GM21381 (cell line): Measurements from ENCODE around the gene DAB1.

Experiments used
- ATAC-seq: cut with Tn5 transposase; IDR thresholded peaks from one replicate; pipeline ENCODE4 v1.9.1; 2021; ENCODE audit warnings: mild to moderate bottlenecking, moderate library complexity; ENCODE audit not compliant: unreplicated experiment

Gene DAB1

GRCh38 chr1:57418971-57419370 is 4.9 kb downstream of the DAB1 start:
- no peak for ATAC-seq

- no peak for ATAC-seq
These were observed 12.6 kb downstream of the DAB1 start for GRCh38 chr1:57411262-57411661.

DNA sequence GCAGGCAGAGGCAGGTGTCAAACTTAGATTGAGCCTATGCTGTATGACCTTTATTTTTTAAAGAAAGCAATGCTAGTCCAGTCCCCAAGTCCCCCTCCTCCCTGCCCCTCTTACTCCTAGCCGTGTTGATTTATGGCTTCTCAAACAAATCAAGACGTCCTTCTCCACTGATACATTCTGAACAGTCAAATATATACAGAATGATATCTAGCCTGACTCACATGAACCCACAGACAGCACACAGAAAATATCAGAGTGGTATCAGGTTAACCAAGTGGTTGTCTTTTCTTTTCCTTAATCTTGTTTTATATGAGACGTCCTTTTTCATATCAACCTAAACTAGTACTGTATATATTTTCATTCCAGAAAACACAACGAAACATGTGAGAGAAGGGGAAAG is 13.4 kb downstream of the DAB1 start:
- no peak for ATAC-seq

- ATAC-seq = no peak
These were observed 15.9 kb downstream of the DAB1 start for GRCh38 chr1:57407928-57408327.

- ATAC-seq = no peak
These were observed 17.4 kb downstream of the DAB1 start for GRCh38 chr1:57406428-57406970.

DNA sequence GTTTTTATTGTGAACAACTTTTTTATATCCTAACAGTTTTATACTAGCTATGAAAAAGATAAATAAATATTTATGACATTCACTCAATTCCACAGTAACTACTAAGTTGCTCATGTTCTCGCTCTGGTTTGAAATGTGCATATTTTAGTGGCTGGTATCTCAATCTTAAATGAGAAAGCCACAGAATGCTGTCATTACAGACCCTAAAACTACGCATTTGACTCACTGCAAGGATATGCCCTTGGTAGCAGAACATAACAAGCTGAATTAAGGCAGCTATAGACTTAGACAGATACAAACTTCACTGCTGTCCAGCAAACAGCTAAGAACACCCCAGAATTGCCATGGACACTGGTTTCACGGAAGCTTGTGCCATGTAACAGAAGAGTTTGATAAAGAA is 19.0 kb downstream of the DAB1 start:
- no peak for ATAC-seq

DNA sequence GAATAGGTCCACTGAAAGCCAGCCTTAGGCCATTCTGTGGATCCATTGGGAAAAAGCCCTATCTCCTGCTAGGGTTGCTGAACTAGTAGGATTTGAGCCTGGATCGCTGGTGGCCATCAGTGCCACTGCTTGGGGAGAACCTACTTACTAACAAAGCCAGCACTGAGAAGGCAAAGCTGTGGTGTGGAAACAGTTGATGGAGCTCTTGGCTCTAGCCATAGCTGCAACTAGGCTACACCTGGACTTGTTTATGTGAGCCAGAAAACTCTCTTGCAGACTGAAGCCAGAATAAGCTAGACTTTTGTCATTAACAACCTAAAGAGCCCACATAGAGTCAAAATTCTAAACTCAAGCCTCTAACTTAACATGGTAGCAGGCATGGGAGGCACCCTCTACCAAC is 20.7 kb downstream of the DAB1 start:
- ATAC-seq = no peak

GRCh38 chr1:57401671-57402070 is 22.2 kb downstream of the DAB1 start:
- ATAC-seq = no peak

GRCh38 chr1:57400048-57400447 is 23.8 kb downstream of the DAB1 start:
- ATAC-seq = no peak

DNA sequence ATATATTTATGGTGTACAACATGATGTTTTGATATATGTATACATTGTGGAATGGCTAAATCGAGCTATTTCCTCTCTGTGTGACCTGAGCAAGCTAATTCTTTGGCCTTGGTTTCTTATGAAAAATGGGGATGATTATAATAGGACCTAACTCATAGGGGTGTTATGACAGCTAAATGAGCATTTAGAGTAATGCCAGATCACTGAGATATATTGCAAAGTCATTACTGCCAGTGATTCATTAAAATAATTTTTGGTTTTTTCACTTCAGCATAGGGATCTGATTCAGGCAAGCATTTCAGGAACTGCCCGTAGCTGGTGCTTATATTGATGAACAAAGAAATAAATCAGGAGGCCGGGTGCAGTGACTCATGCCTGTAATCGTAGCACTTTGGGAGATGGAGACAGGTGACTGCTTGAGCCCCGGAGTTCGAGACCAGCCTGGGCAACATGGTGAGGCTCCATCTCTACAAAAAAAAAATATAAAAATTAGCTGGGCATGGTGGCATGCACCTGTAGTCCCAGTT is 30.7 kb downstream of the DAB1 start:
- ATAC-seq = no peak

DNA sequence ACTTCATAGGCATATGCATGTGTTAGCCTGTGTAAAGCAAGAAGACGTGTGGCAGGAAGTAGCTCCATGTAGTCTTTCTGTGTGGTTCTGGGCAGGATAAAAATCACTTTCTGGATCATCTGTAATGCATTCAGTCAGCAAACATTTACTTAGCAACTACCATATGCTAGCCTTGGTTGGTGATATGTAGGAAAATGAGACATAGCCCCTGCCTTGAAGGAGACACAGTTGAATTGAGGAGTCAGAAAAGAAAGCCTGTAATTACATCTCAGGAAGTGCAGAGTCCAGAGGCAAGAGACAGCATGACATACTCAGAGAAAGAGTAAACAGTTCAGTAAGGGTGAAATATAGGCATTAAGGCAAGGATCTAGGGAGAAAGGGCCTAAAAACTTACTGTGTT is 38.5 kb downstream of the DAB1 start:
- no peak for ATAC-seq

- ATAC-seq = no peak
These were observed 39.0 kb downstream of the DAB1 start for GRCh38 chr1:57384901-57385300.

- no peak for ATAC-seq
These were observed 39.6 kb downstream of the DAB1 start for GRCh38 chr1:57384284-57384683.

DNA sequence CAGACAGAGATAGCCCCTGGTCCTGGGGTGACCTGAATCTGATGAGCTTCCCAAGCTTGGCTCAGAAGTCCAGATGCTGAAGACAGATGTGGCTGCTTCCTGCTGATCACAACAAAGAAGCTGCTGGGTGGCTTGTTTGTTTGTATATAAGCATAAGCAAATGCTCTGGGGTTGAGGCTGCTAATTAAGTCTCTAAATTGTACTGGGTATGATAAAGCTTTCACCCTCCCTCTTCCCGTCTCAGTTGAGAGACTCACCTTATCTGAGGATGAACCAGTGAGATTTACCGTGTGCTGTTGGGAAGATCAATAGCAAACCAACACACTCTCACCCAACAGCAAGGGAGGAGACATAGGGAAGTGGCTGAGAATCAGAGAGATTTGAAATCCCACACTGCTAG is 42.0 kb downstream of the DAB1 start:
- no peak for ATAC-seq

- ATAC-seq = no peak
These were observed 42.4 kb downstream of the DAB1 start for GRCh38 chr1:57381426-57381825.

- ATAC-seq = no peak
These were observed 42.9 kb downstream of the DAB1 start for GRCh38 chr1:57380923-57381322.

- ATAC-seq = no peak
These were observed 45.3 kb downstream of the DAB1 start for GRCh38 chr1:57378534-57378933.

DNA sequence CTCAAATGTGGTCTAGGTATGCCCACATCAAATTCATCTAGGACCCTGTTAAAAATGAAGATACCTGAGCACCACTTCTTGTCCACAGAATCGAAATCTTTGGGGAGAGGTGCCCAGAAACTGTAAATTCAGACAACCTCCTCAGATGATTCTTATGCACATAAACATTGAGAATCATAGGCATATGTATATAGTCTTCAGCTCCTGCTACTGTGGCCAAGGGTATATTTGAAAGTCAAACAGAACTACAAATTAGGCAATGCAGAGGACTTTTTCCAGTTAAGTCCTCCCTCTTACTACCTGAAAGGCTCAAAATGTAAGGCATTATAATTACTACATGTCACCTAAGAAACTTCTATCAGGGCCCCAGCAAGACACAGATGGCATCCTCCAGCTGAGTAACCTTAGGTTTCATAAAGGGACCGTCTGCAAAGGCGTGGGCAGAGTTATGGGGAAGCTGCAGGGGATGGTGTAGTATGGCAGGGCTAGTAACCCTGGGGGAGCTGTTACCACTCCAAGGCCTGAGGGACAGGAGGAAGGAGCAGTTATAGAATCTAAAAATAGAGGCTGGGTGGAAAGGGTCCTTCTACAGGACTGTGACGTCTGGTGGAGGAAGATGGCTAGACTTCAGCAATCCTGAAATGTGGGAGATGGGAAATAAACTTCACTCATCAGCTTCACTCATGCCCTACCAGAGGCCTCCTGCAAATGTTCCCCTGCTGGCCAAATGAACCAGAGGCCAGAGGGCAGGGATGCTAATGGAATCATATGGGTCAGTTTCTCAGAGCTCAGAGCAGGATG is 46.3 kb downstream of the DAB1 start:
- no peak for ATAC-seq

DNA sequence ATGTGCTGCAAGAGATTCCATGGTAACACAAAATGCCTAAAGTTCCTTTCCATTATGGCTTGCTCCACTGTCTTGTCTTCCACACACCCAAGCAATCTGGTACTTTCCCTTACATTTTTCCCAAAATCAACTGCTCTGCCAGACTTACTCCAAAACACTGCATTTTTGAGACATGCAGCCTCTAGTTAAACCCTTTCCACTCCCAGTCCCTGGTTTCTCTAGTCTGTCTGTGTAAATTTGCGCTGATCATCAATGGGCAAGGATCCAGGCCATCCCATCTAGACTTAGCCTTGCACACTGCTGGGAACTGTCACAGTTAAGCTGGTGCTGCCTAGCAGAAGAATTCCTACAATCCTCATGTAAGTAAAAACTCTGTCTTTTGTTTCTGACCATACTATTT is 47.8 kb downstream of the DAB1 start:
- no peak for ATAC-seq

GRCh38 chr1:57369889-57370288 is 54.0 kb downstream of the DAB1 start:
- no peak for ATAC-seq

DNA sequence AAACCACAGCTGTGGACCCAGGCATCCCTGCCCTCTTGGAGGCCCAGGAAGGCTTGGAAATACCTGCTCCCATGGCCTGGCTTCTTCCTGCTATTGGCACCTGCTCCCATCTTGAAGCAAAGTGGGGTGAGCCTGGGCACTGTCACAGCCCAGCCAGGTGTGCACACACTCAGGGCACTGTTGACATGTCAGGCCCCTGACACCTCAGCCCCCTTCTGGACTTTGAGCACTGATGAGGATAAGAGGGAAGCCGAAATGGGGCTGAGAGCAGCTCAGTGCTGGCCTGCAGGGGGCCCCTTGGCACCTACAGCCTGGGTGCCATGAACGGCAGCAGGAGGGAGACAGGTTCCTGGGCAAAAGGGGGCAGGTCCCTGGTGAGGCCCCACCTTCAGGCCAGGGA is 55.9 kb downstream of the DAB1 start:
- ATAC-seq = no peak

- ATAC-seq = no peak
These were observed 60.2 kb downstream of the DAB1 start for GRCh38 chr1:57363643-57364042.

DNA sequence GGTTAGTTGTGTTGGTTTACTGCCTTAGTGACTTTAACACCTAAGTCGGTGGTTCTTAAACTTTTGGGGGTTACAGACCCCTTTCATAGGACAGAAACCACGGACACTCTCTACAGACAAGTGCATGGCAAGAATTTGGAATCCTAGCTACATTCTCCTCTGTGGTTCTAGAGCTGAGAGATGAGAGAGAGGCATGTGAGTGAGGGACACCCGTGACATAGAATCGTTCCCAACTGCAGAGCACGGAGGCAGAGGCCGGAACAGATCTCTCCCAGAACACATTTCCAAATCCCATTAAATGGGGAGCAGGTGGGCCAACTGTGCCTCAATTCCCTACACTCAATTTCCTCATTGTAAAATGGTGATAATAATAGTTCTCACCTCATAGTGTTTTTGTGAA is 60.7 kb downstream of the DAB1 start:
- ATAC-seq = no peak
